ENCODE measurements around the gene HAUS5. TPM values are rescaled to one million over a fixed set of nuclear protein-coding genes. Genes with fewer than 3 reads are reported as not detected.

HAUS5 gene
- total RNA-seq, 2 donors from 2014 or later: 32.4 to 33.7 TPM

GRCh38 chr19:35673121-35673804, 60.7 kb downstream of the HAUS5 start:
- H3K4me1 ChIP-seq (ENCODE audit: control insufficient read depth, insufficient read depth, low read length): no peaks in the 10 kb centered on the region
- no peaks in the 10 kb centered on the region for H3K36me3 ChIP-seq (ENCODE audit: control insufficient read depth, insufficient read depth, low read length)
- H3K9me3 ChIP-seq (ENCODE audit: control insufficient read depth, low read length): no peaks in the 10 kb centered on the region
- no peaks in the 10 kb centered on the region for H3K9me3 Mint-ChIP-seq
- no peak overlapping the region for H3K9ac ChIP-seq (ENCODE audit: extremely low read depth, low read length, poor library complexity, severe bottlenecking)
- H3K27ac ChIP-seq (ENCODE audit: low read depth, low read length): no peak overlapping the region
- H3K4me3 ChIP-seq (ENCODE audit: low read length): peak overlapping the region; percentile 75
- H3K27me3 ChIP-seq (ENCODE audit: control insufficient read depth, insufficient read depth, low read length, poor library complexity, severe bottlenecking): peaks cover 22% of the 10 kb centered on the region
- no peaks in the 10 kb centered on the region for H3K36me3 Mint-ChIP-seq (ENCODE audit: low read depth)
- H3K27ac Mint-ChIP-seq: no peak overlapping the region
- 7 to 11% methylated on average over 13 to 39 of the region's 39 CpGs for WGBS, 2 experiments (ENCODE audit: insufficient coverage in 1 of 2, insufficient read length in 1 of 2)
- H3K4me3 Mint-ChIP-seq: peak overlapping the region; percentile 60
- peaks cover 57% of the 10 kb centered on the region for H3K27me3 Mint-ChIP-seq (ENCODE audit: insufficient read depth)
- H3K4me1 Mint-ChIP-seq: peaks cover 2% of the 10 kb centered on the region
- TF ChIP-seq, protein P1, sequence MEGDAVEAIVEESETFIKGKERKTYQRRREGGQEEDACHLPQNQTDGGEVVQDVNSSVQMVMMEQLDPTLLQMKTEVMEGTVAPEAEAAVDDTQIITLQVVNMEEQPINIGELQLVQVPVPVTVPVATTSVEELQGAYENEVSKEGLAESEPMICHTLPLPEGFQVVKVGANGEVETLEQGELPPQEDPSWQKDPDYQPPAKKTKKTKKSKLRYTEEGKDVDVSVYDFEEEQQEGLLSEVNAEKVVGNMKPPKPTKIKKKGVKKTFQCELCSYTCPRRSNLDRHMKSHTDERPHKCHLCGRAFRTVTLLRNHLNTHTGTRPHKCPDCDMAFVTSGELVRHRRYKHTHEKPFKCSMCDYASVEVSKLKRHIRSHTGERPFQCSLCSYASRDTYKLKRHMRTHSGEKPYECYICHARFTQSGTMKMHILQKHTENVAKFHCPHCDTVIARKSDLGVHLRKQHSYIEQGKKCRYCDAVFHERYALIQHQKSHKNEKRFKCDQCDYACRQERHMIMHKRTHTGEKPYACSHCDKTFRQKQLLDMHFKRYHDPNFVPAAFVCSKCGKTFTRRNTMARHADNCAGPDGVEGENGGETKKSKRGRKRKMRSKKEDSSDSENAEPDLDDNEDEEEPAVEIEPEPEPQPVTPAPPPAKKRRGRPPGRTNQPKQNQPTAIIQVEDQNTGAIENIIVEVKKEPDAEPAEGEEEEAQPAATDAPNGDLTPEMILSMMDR (conservative IDR thresholded peaks at IDR 0.05): no peak
- peak; percentile 92 for DNase-seq

Other genes with a start within 250 kb of the HAUS5 start
- gene GPR42, start 241.7 kb upstream of the HAUS5 start, total RNA-seq: not detected
- not detected for gene FFAR2, start 164.5 kb upstream of the HAUS5 start, total RNA-seq
- gene KRTDAP, start 122.3 kb upstream of the HAUS5 start, total RNA-seq: 1 to 10 TPM; 3.4 to 4.2 TPM
- gene DMKN, start 99.1 kb upstream of the HAUS5 start, total RNA-seq: 100 to 1,000 TPM; 430 to 451 TPM
- not detected for gene SBSN, start 84.4 kb upstream of the HAUS5 start, total RNA-seq
- gene GAPDHS, start 79.3 kb upstream of the HAUS5 start, total RNA-seq: not detected
- 100 to 1,000 TPM; 109 to 119 TPM for gene TMEM147, start 67.1 kb upstream of the HAUS5 start, total RNA-seq
- under 1 TPM in 1 of 2 donors, not detected in 1; 0.18 TPM for gene ATP4A, start 49.1 kb upstream of the HAUS5 start, total RNA-seq
- gene PMIS2, start 26.6 kb upstream of the HAUS5 start, total RNA-seq: not detected
- gene RBM42, start 16.3 kb downstream of the HAUS5 start, total RNA-seq: 10 to 100 TPM; 81.1 to 89.2 TPM
- 1 to 10 TPM; 1.2 to 1.3 TPM for gene ETV2, start 29.0 kb downstream of the HAUS5 start, total RNA-seq
- 100 to 1,000 TPM; 401 to 445 TPM for gene COX6B1, start 35.6 kb downstream of the HAUS5 start, total RNA-seq
- gene UPK1A, start 53.8 kb downstream of the HAUS5 start, total RNA-seq: under 1 TPM; 0.37 to 0.46 TPM
- not detected for gene ZBTB32, start 91.8 kb downstream of the HAUS5 start, total RNA-seq
- gene KMT2B, start 105.3 kb downstream of the HAUS5 start, total RNA-seq: 10 to 100 TPM; 48.1 to 54.0 TPM
- gene IGFLR1, start 129.7 kb downstream of the HAUS5 start, total RNA-seq: 1 to 10 TPM; 4.6 to 7.1 TPM
- 10 to 100 TPM; 17.3 to 23.2 TPM for gene U2AF1L4, start 132.7 kb downstream of the HAUS5 start, total RNA-seq
- gene PSENEN, start 132.9 kb downstream of the HAUS5 start, total RNA-seq: 100 to 1,000 TPM; 101 to 109 TPM
- gene LIN37, start 135.8 kb downstream of the HAUS5 start, total RNA-seq: 1 to 10 TPM; 6.6 to 7.6 TPM
- under 1 TPM; 0.33 to 0.90 TPM for gene HSPB6, start 144.3 kb downstream of the HAUS5 start, total RNA-seq
- 10 to 100 TPM; 37.8 to 45.4 TPM for gene PROSER3, start 145.4 kb downstream of the HAUS5 start, total RNA-seq
- 10 to 100 TPM; 12.7 to 15.0 TPM for gene ARHGAP33, start 162.8 kb downstream of the HAUS5 start, total RNA-seq
- gene PRODH2, start 200.1 kb downstream of the HAUS5 start, total RNA-seq: 1 to 10 TPM; 1.0 to 1.5 TPM
- gene NPHS1, start 239.8 kb downstream of the HAUS5 start, total RNA-seq: under 1 TPM; 0.24 to 0.80 TPM
- gene KIRREL2, start 244.2 kb downstream of the HAUS5 start, total RNA-seq: 1 to 10 TPM; 1.4 to 2.3 TPM

All from endodermal cell (in vitro differentiated cells).